Nephron (organoid): ENCODE results near the gene FBXW11.

ENCODE experiments used
- H3K27ac Mint-ChIP-seq, 3 experiments: 2 replicates each; pipeline ENCODE4 v1.8.0; 2020; ENCODE audit warnings: mixed read lengths in 3 of 3, mild to moderate bottlenecking in 2 of 3, moderate library complexity in 1 of 3
- H3K27me3 Mint-ChIP-seq: 2 replicates; pipeline ENCODE4 v1.8.0; 2021; ENCODE audit warnings: low read depth, mild to moderate bottlenecking, moderate library complexity, mixed read lengths
- H3K36me3 Mint-ChIP-seq: 2 replicates; pipeline ENCODE4 v1.8.0; 2020; ENCODE audit warnings: low read depth, mixed read lengths
- H3K4me1 Mint-ChIP-seq: 2 replicates; pipeline ENCODE4 v1.8.0; 2020; ENCODE audit warnings: mixed read lengths
- H3K4me3 Mint-ChIP-seq, 3 experiments: 2 replicates each; pipeline ENCODE4 v1.8.0; 2020; ENCODE audit warnings: mild to moderate bottlenecking in 3 of 3, mixed read lengths in 3 of 3, moderate library complexity in 2 of 3
- H3K9me3 Mint-ChIP-seq: 2 replicates; pipeline ENCODE4 v1.8.0; 2020; ENCODE audit warnings: mixed read lengths
- TF ChIP-seq, protein P1 (sequence below), 3 experiments: fragments of 200-600 bp; sonication (generic); IDR thresholded peaks; one replicate each; pipeline ENCODE4 v1.5.0; 2021; ENCODE audit warnings: antibody characterized with exemption in 3 of 3; ENCODE audit not compliant: unreplicated experiment in 3 of 3

The FBXW11 gene

DNA sequence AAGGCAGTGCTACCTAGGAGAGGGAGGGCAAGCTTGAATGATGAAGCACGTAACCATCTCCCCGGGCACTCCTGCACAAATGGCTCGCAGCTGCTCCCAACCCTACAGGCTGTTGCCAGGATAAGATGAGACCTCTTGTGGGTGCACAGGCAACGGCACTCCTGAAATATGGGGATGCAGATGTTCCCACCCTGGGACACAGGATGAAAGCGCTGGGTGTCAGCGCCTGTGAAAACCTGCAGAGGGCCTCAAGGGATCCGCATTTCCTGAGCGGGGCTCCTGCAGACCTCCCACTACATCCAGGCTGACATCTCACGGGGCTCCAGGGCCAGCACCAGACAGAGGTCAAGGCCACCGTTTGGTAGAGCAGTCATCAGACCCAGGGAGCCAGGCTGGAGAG, 160.1 kb downstream of the FBXW11 start:
- Mint-ChIP-seq H3K4me3 (no peak overlapping the region), H3K4me1 (peaks cover 47% of the 10 kb centered on the region), H3K27me3 (peaks cover 7% of the 10 kb centered on the region), H3K27ac (peak overlapping the region in 1 of 3 experiments; percentile 74), H3K36me3 (peaks cover 3% of the 10 kb centered on the region), H3K9me3 (no peaks in the 10 kb centered on the region)
- TF ChIP-seq, protein P1, sequence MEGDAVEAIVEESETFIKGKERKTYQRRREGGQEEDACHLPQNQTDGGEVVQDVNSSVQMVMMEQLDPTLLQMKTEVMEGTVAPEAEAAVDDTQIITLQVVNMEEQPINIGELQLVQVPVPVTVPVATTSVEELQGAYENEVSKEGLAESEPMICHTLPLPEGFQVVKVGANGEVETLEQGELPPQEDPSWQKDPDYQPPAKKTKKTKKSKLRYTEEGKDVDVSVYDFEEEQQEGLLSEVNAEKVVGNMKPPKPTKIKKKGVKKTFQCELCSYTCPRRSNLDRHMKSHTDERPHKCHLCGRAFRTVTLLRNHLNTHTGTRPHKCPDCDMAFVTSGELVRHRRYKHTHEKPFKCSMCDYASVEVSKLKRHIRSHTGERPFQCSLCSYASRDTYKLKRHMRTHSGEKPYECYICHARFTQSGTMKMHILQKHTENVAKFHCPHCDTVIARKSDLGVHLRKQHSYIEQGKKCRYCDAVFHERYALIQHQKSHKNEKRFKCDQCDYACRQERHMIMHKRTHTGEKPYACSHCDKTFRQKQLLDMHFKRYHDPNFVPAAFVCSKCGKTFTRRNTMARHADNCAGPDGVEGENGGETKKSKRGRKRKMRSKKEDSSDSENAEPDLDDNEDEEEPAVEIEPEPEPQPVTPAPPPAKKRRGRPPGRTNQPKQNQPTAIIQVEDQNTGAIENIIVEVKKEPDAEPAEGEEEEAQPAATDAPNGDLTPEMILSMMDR (IDR thresholded peaks at IDR 0.05; ENCODE audit: unreplicated experiment in 3 of 3), result no peak

DNA sequence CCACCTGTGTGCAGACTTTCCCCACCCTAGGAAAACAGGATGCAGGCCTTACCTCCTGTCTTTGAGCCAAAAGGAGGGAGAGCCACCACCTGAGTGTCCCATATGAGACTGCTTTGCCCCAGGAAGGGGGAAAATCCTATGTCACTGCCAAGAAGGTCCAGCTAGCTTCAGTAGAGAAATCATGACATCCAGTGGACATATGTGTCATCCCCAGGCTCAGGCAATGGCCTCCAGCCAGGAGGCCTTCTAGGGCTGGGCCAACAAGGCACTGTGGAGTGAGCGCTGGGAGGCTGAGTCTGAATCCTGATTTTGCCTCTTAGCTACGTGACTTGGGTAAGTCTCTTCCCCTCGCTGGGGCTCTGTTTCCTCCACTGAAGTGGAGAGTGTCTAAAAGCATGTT, 160.6 kb downstream of the FBXW11 start:
- Mint-ChIP-seq H3K36me3 (peaks cover 5% of the 10 kb centered on the region), H3K27ac (peak overlapping the region in 1 of 3 experiments; percentile 74), H3K4me1 (peaks cover 43% of the 10 kb centered on the region), H3K27me3 (peaks cover 10% of the 10 kb centered on the region), H3K4me3 (no peak overlapping the region), H3K9me3 (no peaks in the 10 kb centered on the region)
- TF ChIP-seq, protein P1 (IDR thresholded peaks at IDR 0.05; ENCODE audit: unreplicated experiment in 3 of 3), result no peak

DNA sequence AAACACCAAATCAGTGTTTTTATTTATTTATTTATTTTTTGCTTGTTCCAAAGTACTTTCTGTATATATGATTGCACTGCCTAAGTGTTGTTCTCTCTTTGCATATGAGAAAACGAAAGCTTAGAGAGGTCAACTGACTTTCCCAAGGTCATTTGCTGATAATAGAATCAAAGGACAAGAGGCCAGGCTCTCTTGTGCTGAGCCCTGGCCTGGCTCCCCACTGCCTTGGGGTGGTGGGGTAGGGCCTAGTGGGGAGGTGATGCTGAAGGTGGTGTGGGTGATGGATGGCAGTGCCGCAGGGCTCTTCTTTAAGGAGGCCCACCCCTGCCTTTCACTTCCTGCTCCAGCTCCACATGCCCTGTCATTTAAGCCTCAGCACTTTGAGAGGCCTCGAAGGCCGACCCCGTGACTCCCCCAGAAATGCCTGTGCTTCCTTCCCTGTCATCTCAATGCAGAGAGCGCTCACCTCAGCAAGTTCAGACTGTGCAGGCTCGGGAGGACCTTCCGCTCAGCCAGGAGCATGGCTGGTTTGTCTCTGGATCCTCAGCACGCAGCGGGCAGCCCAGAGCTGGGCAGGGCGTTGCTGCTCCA, 161.3 kb downstream of the FBXW11 start:
- Mint-ChIP-seq H3K27me3 (peaks cover 10% of the 10 kb centered on the region), H3K9me3 (no peaks in the 10 kb centered on the region), H3K27ac (no peak overlapping the region), H3K4me3 (no peak overlapping the region), H3K4me1 (peaks cover 36% of the 10 kb centered on the region), H3K36me3 (peaks cover 6% of the 10 kb centered on the region)
- TF ChIP-seq, protein P1 (IDR thresholded peaks at IDR 0.05; ENCODE audit: unreplicated experiment in 3 of 3), result no peak

DNA sequence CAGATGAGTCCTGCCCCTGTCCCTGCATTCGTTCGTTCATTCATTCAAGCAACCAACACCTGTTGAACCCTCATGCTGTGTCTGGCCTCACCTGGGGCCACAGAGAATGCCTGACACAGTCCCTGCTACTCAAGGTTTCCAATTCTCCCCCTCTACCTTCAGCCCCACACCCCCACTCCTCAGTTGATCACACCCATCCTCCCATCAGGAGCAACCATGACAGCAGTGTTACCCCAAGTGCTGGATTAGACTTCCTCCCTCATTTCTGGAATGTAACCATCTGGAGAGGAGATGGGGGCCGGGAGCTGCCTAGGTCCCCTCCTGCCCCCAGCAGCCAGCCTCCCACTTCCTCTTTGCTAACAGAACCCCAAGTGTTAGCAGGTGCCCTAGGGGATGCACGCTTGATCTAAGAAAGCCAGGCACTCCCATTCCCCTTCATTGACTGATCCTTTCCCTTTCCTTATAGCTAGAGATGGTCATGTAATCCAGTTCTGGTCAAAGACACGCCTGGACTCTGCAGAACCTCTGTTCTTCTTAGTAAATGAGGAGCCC, 163.6 kb downstream of the FBXW11 start:
- TF ChIP-seq, protein P1 (IDR thresholded peaks at IDR 0.05; ENCODE audit: unreplicated experiment in 3 of 3), result no peak

DNA sequence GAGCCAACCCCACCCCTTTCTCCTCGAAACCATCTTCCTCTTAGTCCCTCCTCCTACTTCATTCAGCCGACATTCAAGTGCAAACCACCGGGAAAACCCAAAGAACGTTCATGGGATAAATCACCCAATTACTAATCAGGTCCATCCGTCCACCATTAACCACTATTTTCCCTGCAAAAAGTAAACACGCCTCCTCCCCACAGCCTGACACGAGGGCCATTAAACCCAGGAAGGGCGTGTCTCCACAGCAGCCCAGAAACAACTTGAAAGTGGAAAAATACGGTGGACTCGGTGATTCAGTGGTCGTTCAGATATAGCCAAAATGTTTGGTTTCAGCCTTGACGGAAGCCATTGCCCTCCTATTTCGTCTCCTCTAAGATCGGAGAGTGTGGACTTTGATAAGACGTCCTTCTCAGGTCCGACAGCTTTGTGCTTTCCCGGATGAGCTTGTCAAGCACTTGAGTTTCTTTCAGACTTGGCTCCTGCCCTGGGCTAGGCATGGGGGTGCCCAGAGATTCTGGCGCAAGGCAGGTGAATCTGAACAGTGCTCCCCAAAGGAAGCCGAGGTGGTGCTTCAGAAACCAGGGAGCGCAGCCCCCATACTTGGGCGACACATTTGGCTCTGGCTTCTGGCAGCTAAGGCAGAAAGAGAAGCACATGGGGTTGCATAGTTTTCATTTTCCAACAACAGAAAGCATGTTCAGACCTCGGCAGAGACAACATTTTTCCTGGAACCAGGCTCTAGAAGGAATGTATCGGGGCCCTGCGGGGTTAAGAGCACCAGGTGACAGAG, 164.3 kb downstream of the FBXW11 start:
- Mint-ChIP-seq H3K27me3 (peaks cover 11% of the 10 kb centered on the region), H3K4me1 (peaks cover 17% of the 10 kb centered on the region), H3K36me3 (peaks cover 3% of the 10 kb centered on the region), H3K4me3 (no peak overlapping the region), H3K27ac (no peak overlapping the region), H3K9me3 (no peaks in the 10 kb centered on the region)
- TF ChIP-seq, protein P1 (IDR thresholded peaks at IDR 0.05; ENCODE audit: unreplicated experiment in 3 of 3), result no peak

More for the DNA sequence above, 163.6 kb downstream of the FBXW11 start:
- no peak overlapping the region for H3K27ac Mint-ChIP-seq
- peaks cover 16% of the 10 kb centered on the region for H3K27me3 Mint-ChIP-seq
- no peak overlapping the region for H3K4me3 Mint-ChIP-seq
- H3K9me3 Mint-ChIP-seq, result no peaks in the 10 kb centered on the region
- H3K4me1 Mint-ChIP-seq, result peaks cover 21% of the 10 kb centered on the region
- H3K36me3 Mint-ChIP-seq, result peaks cover 3% of the 10 kb centered on the region
